Neuron (in vitro differentiated cells): Measurements from ENCODE around the gene STXBP6.

Source experiments
- H2AFZ ChIP-seq: one replicate; pipeline ENCODE4 v1.6.1; 2013; ENCODE audit warnings: low read depth, mild to moderate bottlenecking, inconsistent platforms, low read length, moderate library complexity
- H3K27me3 ChIP-seq: one replicate; pipeline ENCODE4 v1.6.1; 2013; ENCODE audit warnings: low read length; ENCODE audit not compliant: insufficient read depth
- H3K36me3 ChIP-seq: one replicate; pipeline ENCODE4 v1.6.1; 2013; ENCODE audit warnings: low read length; ENCODE audit not compliant: insufficient read depth
- H3K4me1 ChIP-seq: one replicate; pipeline ENCODE4 v1.6.1; 2013; ENCODE audit warnings: low read length; ENCODE audit not compliant: insufficient read depth
- H3K4me3 ChIP-seq: 2 replicates; pipeline ENCODE4 v1.5.1; 2013; ENCODE audit warnings: mild to moderate bottlenecking, low read length, moderate library complexity
- H3K9me3 ChIP-seq: one replicate; pipeline ENCODE4 v1.6.1; 2013; ENCODE audit warnings: low read length

Gene STXBP6

DNA sequence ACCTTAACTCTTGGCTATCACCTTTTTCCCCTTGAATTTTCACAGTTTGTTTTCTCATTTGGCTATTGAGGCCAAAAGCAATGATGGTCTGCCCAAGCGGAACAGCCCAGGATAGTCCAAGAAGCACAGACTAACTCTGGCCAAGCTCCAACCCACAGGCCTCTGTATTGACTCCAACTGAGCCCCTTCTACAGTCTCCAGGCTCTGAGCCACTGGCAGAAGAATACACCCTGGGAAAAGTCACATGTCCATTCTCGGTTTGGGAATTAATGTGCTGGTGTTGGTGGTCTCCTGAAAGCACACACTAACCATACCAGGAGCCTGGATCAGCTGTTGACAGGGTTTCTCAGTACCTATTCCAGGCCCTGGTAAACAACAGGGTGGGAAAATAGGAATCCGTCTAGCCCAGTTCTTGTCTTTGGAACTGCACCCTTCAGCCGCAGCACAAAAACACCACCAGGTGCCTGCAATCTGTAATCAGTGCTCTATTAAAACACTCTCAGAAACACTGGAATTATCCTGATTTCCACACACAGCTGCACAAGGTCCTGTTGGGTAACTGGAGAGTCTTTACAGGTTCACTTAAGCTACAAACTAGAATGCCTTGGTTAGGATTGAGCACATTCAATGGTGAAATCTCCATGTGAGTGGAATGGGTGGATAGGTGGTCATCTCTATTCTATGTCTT, 63.6 kb downstream of the STXBP6 start:
- Histone ChIP-seq H3K9me3 (no peaks in the 10 kb centered on the region), H2AFZ (no peak overlapping the region), H3K27me3 (no peaks in the 10 kb centered on the region), H3K36me3 (no peaks in the 10 kb centered on the region), H3K4me1 (no peaks in the 10 kb centered on the region), H3K4me3 (no peak overlapping the region)

DNA sequence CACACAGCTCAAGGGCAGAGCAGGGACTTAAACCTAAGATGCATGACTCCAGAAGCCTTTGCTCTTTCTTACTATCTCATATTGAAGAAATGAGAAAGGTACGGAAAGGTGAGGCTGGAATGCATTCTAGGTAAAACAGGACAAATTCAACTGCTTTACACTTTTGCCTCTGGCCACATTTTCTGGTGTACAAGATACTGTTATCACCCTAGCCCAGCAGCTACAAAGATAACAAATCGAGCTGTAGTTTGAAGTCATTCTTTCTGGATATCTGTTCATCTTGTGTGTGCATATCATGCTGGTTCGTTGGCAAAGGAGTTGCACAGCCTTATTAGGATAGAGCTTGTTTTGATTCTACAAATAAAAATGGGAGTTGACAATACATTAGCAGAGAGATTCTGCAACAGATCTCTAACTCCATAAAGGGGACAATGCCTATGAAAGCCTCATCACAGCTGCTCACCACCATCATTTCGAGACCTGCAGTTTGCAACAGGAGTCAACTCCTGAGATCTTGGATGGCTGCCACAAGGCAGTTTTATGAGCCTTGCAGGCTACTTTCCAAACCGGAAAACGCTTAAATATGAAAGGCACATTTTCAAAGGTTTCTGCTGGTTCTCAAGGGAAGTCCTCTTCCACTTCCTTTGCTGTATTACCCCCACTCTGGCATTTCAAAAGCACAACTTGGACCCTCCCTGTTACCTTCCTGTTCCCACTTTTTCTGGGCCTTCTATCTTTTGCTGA, 64.9 kb downstream of the STXBP6 start:
- Histone ChIP-seq H2AFZ (no peak overlapping the region), H3K4me3 (no peak overlapping the region), H3K9me3 (no peaks in the 10 kb centered on the region), H3K27me3 (no peaks in the 10 kb centered on the region), H3K36me3 (no peaks in the 10 kb centered on the region), H3K4me1 (no peaks in the 10 kb centered on the region)

DNA sequence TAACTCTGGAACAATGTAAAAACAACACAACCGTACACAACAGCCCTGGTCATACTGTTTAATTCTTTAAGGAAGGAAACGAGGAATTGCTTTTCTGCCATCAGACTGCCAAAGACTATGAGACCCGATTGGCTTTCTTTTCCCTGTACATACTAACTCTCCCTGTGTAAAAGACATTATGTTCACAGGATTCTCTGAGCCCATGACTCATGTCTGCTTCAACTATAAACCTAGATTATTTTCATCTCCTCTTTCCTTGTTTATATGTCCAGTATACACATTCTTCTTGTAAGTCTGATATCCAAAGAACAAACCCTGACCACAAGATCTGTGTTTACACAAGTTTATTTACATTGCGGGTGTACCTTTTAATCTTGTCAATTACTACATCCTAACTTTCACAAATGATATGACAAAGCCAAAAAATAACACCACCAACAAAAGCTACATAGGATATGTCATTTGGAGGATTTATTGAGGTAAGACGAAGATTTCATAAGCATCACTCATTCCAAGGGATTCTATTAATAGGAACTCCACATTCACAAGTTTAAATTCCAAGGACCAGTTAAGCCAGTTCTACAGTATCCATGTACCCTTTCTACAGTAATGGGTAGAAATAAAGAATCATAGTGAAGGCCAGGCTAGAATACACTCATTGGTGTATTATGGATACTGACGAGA, 67.3 kb downstream of the STXBP6 start:
- Histone ChIP-seq H3K4me1 (no peaks in the 10 kb centered on the region), H3K9me3 (no peaks in the 10 kb centered on the region), H2AFZ (no peak overlapping the region), H3K27me3 (no peaks in the 10 kb centered on the region), H3K36me3 (no peaks in the 10 kb centered on the region), H3K4me3 (no peak overlapping the region)

DNA sequence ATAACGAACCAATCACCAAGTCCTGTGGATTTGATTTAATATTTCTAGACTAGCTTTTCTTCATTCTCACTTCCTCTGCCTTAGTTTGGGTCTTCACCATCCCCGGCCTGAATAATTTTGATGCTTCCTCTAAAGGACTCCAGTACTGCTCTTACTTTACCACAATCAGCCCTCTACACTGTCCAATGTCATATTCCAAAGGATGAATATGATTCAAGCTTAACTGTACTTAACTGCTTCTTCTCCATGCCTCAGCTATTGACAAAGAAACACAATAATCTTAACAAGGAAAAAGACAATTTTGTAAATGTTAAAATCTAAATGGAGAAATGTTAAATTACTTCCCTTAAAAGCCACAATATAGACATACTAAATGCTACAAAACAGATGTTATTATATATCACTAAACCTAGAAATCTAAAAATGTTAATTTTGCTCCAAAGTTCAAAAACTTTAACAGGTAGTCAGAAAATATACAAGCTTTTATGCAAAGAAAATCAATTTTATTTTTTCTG, 70.2 kb downstream of the STXBP6 start:
- no peaks in the 10 kb centered on the region for H3K9me3 ChIP-seq
- no peaks in the 10 kb centered on the region for H3K4me1 ChIP-seq
- no peaks in the 10 kb centered on the region for H3K36me3 ChIP-seq

DNA sequence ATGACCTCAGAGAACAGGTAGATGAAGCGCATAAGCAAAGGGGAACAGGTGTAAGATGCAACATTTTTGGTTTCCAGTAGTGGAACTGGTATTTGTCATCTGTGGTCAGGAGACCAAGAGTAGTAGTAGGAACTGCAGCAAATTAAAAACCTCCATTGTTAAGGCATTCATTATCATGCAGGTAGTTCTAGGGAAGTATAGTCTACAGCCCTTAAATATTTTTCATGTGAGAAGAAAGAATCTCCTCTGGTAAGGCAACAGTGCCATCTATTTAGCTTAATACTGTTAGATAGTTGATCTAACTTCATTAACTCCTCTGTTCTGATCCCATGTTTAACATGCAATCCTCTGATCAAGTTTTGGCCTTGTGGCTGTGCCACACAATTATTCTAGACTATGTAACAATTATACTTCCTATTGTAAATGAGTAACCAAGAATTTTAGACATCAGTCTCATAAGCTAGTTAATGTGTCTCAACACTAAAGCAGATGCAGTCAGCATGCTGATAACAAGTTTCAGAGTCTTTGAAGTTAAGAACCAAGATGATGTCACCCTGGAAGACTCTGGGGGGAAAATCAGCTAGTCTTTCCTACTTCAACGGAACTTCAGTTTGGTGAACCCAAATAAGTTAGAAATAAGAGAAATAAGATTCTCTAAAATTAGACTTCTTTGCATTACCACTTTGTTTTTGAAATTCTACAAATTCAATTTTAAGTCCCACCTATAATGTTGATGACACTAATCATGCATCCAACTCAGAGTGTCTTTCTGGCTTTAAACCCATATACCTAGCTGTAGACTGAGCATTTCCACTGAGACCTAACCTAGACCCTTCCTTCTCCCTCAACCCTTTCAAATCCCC, 70.9 kb downstream of the STXBP6 start:
- Histone ChIP-seq H3K27me3 (no peaks in the 10 kb centered on the region), H3K36me3 (no peaks in the 10 kb centered on the region), H3K4me3 (no peak overlapping the region), H2AFZ (no peak overlapping the region), H3K4me1 (no peaks in the 10 kb centered on the region), H3K9me3 (no peaks in the 10 kb centered on the region)

More for the DNA sequence above, 70.2 kb downstream of the STXBP6 start:
- H3K27me3 ChIP-seq: no peaks in the 10 kb centered on the region
- H2AFZ ChIP-seq: no peak overlapping the region
- H3K4me3 ChIP-seq: no peak overlapping the region

DNA sequence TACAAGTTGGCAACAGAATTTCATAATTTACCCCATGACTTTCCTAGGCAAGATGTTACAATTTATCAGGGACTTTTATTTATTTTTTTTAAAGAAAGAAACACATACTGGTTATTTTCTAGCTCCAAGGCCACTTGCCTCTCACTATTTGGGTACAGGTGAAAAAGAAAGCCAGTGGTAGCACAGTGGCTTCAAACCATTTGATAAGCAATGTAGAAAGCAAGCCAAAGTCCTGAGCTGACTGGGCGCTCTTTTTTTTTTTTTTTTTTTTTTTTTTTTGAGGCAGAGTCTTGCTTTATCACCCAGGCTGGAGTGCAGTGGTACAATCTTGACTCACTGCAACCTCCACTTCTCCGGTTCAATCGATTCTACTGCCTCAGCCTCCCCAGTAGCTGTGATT, 73.3 kb downstream of the STXBP6 start:
- Histone ChIP-seq H3K9me3 (no peaks in the 10 kb centered on the region), H3K36me3 (no peaks in the 10 kb centered on the region), H3K27me3 (no peaks in the 10 kb centered on the region), H3K4me3 (no peak overlapping the region), H2AFZ (no peak overlapping the region), H3K4me1 (no peaks in the 10 kb centered on the region)

DNA sequence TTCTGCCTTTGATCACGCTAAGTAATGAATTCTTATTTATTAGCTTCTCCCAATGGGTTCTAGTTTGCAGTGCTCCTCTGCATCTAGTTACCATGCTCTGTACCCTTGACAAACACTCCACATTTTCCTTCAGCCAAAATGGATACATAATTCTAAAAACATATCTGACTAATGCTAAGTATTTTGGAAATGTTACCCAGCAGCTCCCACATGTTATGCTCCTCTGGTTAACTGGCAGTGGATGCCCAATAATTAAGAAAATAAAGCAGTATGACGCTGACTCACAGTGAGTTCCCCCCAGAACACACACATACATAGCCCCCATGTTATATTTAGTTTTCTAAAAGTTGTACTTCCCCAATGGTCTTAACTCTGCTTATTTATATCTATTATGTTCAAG, 74.6 kb downstream of the STXBP6 start:
- no peak overlapping the region for H3K4me3 ChIP-seq

DNA sequence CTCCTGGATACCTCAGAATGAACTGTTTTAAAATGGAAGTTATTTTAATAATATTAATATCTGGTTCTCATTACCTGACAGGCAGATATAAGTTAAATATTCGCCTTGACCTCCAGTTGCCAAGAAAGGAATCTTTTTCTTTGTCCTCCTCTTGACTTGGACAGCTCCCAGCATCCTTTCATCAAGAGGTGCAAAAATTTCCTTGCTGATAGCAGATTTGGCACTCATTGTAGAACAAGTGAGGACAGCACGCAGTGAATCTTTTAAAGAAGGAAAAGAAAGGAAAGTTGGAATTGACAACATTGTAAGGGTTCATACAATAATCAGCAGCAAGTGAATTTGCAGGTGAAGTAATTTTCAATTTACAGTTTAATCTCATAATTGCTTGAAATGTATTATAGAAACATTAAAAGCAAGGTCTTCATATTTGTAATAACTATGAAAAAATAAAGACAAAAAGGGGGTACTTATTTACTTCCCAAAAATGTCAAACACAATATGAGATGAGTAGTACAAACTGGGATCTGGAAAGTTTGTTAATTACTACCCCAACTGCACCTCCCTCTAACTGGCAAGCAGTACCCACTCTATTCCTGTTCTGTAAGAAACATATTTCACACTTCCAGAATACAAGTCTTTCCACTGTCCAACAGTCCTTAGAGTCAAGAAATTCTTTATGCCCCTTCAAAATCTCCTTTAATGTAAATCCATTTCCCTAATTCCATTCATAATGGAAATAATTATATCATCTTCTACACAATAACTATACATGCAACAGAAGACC, 75.2 kb downstream of the STXBP6 start:
- Histone ChIP-seq H3K9me3 (no peaks in the 10 kb centered on the region), H3K27me3 (no peaks in the 10 kb centered on the region), H3K4me3 (no peak overlapping the region), H3K36me3 (no peaks in the 10 kb centered on the region), H2AFZ (no peak overlapping the region), H3K4me1 (no peaks in the 10 kb centered on the region)

More for the DNA sequence above, 74.6 kb downstream of the STXBP6 start:
- Histone ChIP-seq H3K9me3 (no peaks in the 10 kb centered on the region), H3K4me1 (no peaks in the 10 kb centered on the region), H3K36me3 (no peaks in the 10 kb centered on the region), H3K27me3 (no peaks in the 10 kb centered on the region), H2AFZ (no peak overlapping the region)

DNA sequence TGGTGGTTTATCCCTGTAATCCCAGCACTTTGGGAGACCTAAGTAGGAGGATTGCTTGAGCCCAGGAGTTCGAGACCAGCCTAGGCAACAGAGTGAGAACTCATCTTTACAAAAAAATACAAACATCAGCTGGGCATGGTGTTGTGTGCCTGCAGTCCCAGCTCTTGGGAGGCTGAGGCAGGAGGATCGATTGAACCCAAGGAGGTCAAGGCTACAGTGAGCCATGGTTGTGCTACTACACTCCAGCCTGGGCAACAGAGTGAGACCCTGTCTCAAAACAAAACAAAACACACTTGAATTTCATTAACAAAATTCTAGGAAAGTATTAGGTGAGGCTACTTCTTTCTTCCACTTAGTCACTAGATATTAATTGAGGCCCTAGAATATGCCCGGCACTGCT, 77.1 kb downstream of the STXBP6 start:
- H3K9me3 ChIP-seq: no peaks in the 10 kb centered on the region
- H3K4me1 ChIP-seq: no peaks in the 10 kb centered on the region
- H3K36me3 ChIP-seq: no peaks in the 10 kb centered on the region
- H3K27me3 ChIP-seq: no peaks in the 10 kb centered on the region
- H3K4me3 ChIP-seq: no peak overlapping the region
- H2AFZ ChIP-seq: no peak overlapping the region

DNA sequence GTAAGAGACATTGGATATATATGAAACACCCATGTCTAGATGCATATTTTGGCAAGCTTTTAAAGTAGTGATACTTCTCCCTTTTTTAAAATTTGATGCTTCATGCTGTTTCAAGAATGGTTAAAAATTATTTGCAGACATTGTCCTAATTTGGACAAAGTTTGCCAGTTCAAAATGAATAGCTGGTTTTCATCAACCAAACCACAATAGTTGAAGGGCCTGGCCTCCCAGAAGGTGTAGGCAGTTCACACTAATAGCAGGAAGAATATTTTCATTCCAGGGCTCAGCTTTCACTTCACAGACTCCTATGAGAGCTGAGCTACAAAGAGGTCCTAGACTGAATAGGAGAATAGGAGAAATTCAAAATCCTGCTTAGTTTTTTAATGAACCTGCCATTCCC, 78.7 kb downstream of the STXBP6 start:
- Histone ChIP-seq H3K9me3 (no peaks in the 10 kb centered on the region), H3K4me1 (no peaks in the 10 kb centered on the region), H3K36me3 (no peaks in the 10 kb centered on the region), H3K27me3 (no peaks in the 10 kb centered on the region), H3K4me3 (no peak overlapping the region), H2AFZ (no peak overlapping the region)

DNA sequence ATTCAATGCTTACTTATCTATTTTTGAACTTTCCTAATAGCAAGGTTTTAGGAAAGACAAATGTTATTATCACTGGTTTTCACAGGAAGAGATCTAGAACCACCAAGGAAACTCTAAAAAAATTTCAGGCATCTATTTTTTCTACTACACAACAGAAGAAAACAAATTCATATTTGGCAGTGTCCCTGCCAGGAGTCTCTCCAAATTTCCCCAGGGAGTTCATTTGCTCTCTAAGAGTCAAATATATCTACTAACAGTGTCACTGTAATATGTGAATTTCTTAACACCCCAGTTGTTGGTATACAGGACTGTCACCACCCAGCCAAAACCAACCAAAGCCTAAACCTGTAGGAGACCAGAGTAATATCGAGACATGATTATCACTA, 83.4 kb downstream of the STXBP6 start:
- Histone ChIP-seq H3K36me3 (no peaks in the 10 kb centered on the region), H3K4me1 (no peaks in the 10 kb centered on the region), H3K27me3 (no peaks in the 10 kb centered on the region), H2AFZ (no peak overlapping the region), H3K9me3 (no peaks in the 10 kb centered on the region), H3K4me3 (no peak overlapping the region)

DNA sequence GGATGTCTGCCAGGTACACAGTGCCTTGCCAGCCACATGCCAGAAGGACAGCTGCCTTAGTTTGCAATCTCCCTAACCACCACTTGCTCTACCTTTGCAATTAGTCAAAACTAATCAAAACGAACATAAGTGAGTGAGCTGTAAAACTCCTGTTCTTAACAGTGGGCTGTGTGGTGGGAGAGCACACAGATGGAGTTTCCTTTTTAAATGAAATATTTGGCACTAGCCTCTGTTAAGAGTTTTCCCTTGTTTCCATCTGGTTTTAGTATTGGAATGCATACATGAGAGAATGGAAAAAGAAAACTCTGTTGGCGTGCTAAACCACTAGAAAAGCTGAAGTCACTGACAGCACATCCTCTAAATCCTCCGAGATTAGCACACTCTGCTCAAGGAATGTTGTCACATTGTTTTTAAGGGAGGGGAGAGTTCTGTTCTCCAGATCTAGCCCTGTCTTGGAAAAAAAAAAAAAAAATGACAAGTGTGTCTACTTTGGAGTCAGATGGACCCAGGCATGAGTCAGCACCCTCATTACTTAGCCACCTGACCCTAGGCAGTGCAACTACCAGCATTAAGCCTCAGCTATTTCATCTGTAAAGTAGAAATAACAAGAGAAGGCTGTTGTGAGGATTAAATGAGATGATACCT, 83.9 kb downstream of the STXBP6 start:
- Histone ChIP-seq H3K4me1 (no peaks in the 10 kb centered on the region), H3K9me3 (no peaks in the 10 kb centered on the region), H3K36me3 (no peaks in the 10 kb centered on the region), H2AFZ (no peak overlapping the region), H3K4me3 (no peak overlapping the region), H3K27me3 (no peaks in the 10 kb centered on the region)
